Kidney (tissue), 14 donors: ENCODE measurements around the gene AACS. TPM values are rescaled to one million over a fixed set of nuclear protein-coding genes. Genes with fewer than 3 reads are reported as not detected.

Source experiments
- DNase-seq, 5 donors: peaks; one replicate each; pipeline ENCODE4 v3.0.0-alpha.2; 2013 to 2020
- FAIRE-seq: peaks from 2 replicates; lab custom pipeline; 2012; peaks lifted over from hg19 to GRCh38; lab: Jason Lieb, UNC
- H3K27ac ChIP-seq, 2 donors: one replicate each; pipeline ENCODE4 v1.7.0; 2013; ENCODE audit warnings: low read depth in 2 of 2, low read length in 2 of 2, inconsistent platforms in 1 of 2
- H3K27me3 ChIP-seq: one replicate; pipeline ENCODE4 v1.7.1; 2013; ENCODE audit warnings: low read length, inconsistent platforms; ENCODE audit not compliant: control insufficient read depth, insufficient read depth
- H3K36me3 ChIP-seq, 3 donors: one replicate each; pipeline versions ENCODE4 v1.7.0 to v1.7.1; 2013; ENCODE audit warnings: low read length in 3 of 3, control low read depth in 1 of 3, inconsistent platforms in 1 of 3; ENCODE audit not compliant: insufficient read depth in 3 of 3, control insufficient read depth in 2 of 3
- H3K4me1 ChIP-seq, 3 donors: one replicate each; pipeline versions ENCODE4 v1.7.0 to v1.7.1; 2013; ENCODE audit warnings: low read length in 3 of 3, inconsistent platforms in 1 of 3, low read depth in 1 of 3; ENCODE audit not compliant: control insufficient read depth in 2 of 3, insufficient read depth in 2 of 3
- H3K4me3 ChIP-seq, 3 donors: one replicate each; pipeline versions ENCODE4 v1.7.0 to v1.8.1; 2013; ENCODE audit warnings: low read length in 3 of 3, control low read depth in 1 of 3, inconsistent platforms in 1 of 3
- H3K9ac ChIP-seq, 3 donors: one replicate each; pipeline versions ENCODE4 v1.7.0 to v1.7.1; 2013; ENCODE audit warnings: low read length in 3 of 3, control low read depth in 1 of 3, inconsistent platforms in 1 of 3
- H3K9me3 ChIP-seq, 3 donors: one replicate each; pipeline versions ENCODE4 v1.7.0 to v1.7.1; 2013; ENCODE audit warnings: low read length in 3 of 3, control low read depth in 1 of 3, inconsistent platforms in 1 of 3; ENCODE audit not compliant: control insufficient read depth in 2 of 3, insufficient read depth in 1 of 3
- CTCF ChIP-seq: IDR thresholded peaks from 3 replicates; pipeline ENCODE4 v1.5.1; 2012; ENCODE audit warnings: mild to moderate bottlenecking, moderate library complexity, borderline replicate concordance; ENCODE audit not compliant: insufficient read depth; ENCODE audit errors: extremely low read depth
- intact Hi-C: fragments of 100-400 bp; cut with DNase I; formaldehyde crosslinking; loops from one replicate; pipeline ENCODE4 v1.11.1; 2022
- polyA plus RNA-seq: library from polyadenylated mRNA; stranded (reverse); fragments of 350-450 nt; fragmentation: Illumina TruSeq; extraction: RNeasy Lipid Tissue Mini Kit (QIAGEN cat#74804); gene quantifications from one replicate; pipeline ENCODE4 v1.2.3, GENCODE V29; 2014; ENCODE audit warnings: low read depth, low replicate concordance; ENCODE audit not compliant: insufficient read depth
- total RNA-seq: library from RNA; stranded (reverse); fragmentation: NEBNext Ultra II Directional; extraction: Animal tissue kit (Norgen Biotek cat#: 25700); gene quantifications from one replicate; pipeline ENCODE4 v1.2.1, GENCODE V29; 2021
- donor health status: control.
- donor health status: control.
- donor health status: control.
- donor health status: control.
- donor health status: control.
- donor health status: DM: yes; HTN: yes; CAD: no.
- donor health status: Normal renal cell carcinoma (clear cell type).

The AACS gene
- total and polyA plus RNA-seq, 2 donors from 2014 or later: 20.9 TPM

DNA sequence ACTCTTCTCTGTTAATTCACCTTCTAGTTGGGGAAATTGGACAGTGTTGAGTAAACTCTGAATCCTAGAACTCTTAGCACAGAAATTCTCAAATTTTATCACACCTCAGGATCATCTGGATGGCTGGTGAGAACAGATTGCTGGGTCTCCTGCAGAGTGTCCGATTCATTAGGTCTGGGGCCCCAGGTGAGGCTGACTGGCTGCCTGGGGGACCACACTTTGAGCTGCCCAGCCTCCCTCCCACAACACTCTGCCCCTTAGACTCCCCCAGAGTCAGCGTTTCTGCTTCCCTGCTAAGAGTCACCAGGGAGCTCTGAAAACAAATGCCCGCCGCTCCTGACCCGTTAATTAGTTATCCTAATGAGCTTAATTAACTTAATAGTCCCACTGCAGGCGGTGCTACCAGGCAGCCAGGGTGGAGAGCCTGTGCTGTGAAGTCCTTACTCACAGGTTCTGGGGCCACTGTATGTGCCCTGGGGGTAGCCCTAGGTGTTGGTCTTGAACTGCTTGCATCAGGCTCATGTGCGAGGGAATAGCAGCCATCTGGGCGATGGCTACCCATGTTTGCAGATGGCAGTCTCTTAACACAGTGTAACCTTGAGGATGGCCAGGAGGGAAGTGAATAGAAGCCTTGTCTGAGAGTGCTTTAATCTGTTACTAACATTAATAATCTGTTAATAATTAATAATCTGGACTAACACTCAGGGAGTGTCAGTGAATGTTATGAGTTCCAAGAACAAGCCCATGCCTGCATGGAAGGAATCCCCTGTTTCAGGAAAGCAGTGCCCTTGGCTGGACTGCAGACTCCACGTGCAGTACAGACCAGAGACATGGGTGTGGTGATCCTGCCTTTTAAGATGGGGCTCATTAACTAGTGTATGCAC, 35.6 kb downstream of the AACS start:
- Histone ChIP-seq H3K27me3 (no peaks in the 10 kb centered on the region), H3K27ac (no peak overlapping the region), H3K4me3 (no peak overlapping the region), H3K9ac (no peak overlapping the region), H3K36me3 (peaks cover 2 to 7% (median 4%) of the 10 kb centered on the region in 3 donors), H3K9me3 (no peaks in the 10 kb centered on the region), H3K4me1 (peaks cover 0 to 5% (median 0%) of the 10 kb centered on the region in 3 donors)
- TF ChIP-seq CTCF: no peak
- no peak for FAIRE-seq
- peak in 2 of 5 donors; percentile 24 to 55 for DNase-seq
- intact Hi-C loops: no loop called here

GRCh38 chr12:125104982-125105381, 39.7 kb downstream of the AACS start:
- peaks cover 0 to 5% (median 0%) of the 10 kb centered on the region in 3 donors for H3K4me1 ChIP-seq
- no peak overlapping the region for H3K27ac ChIP-seq
- no peaks in the 10 kb centered on the region for H3K27me3 ChIP-seq
- H3K4me3 ChIP-seq: no peak overlapping the region
- no peak for FAIRE-seq
- peaks cover 2 to 7% (median 7%) of the 10 kb centered on the region in 3 donors for H3K36me3 ChIP-seq
- intact Hi-C loops: no loop called here
- no peak for DNase-seq
- TF ChIP-seq CTCF: no peak
- no peak overlapping the region for H3K9ac ChIP-seq
- H3K9me3 ChIP-seq: no peaks in the 10 kb centered on the region

- FAIRE-seq (no peak), DNase-seq (peak in 1 of 5 donors; percentile 18)
- H3K36me3 ChIP-seq: peaks cover 2 to 7% (median 7%) of the 10 kb centered on the region in 3 donors
- no peak overlapping the region for H3K4me3 ChIP-seq
- H3K9me3 ChIP-seq: no peaks in the 10 kb centered on the region
- H3K27me3 ChIP-seq: no peaks in the 10 kb centered on the region
- no peak overlapping the region for H3K9ac ChIP-seq
- intact Hi-C loops: no loop called here
- no peak overlapping the region for H3K27ac ChIP-seq
- TF ChIP-seq CTCF: no peak
- H3K4me1 ChIP-seq: peaks cover 0 to 5% (median 0%) of the 10 kb centered on the region in 3 donors
Observed at GRCh38 chr12:125105600-125105999, 40.4 kb downstream of the AACS start.
